NCI-H187 (cell line): ENCODE results near the gene APOD.
"Not testable (repeated sequence)": the region's sequence is repeated elsewhere in the genome, so short reads cannot be mapped to it uniquely, and the experiment has no call there.

Source experiments
- DNase-seq, 2 experiments: peaks; one replicate each; lab custom pipeline; 2025; lab: John Stamatoyannopoulos, UW

Gene APOD

GRCh38 chr3:195617784-195618659 lies 34.3 kb upstream of the APOD start:
- DNase-seq = not testable (repeated sequence)

DNA sequence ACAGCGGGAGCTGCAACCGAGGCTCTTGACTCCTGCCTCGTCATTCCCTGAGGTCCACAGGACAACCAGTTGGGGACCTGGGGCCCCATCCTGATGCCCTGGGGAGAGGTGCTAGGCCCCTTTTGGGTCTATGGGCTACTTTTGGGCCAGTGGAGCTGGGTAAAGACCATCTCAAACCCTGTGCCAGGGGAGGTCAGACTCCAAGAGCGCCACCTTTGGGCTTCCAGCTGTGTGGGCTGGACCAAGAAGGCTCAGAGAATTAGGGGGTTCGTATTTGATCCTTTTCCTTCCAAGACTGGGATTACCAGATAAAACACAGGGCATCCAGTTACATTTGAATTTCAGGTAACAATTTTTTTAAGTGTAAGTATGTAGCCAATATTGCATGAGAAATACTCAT lies 33.4 kb upstream of the APOD start:
- DNase-seq = not testable (repeated sequence)

GRCh38 chr3:195616681-195617080 lies 32.9 kb upstream of the APOD start:
- no peak for DNase-seq

GRCh38 chr3:195615952-195616537 lies 32.3 kb upstream of the APOD start:
- DNase-seq = not testable (repeated sequence)

DNA sequence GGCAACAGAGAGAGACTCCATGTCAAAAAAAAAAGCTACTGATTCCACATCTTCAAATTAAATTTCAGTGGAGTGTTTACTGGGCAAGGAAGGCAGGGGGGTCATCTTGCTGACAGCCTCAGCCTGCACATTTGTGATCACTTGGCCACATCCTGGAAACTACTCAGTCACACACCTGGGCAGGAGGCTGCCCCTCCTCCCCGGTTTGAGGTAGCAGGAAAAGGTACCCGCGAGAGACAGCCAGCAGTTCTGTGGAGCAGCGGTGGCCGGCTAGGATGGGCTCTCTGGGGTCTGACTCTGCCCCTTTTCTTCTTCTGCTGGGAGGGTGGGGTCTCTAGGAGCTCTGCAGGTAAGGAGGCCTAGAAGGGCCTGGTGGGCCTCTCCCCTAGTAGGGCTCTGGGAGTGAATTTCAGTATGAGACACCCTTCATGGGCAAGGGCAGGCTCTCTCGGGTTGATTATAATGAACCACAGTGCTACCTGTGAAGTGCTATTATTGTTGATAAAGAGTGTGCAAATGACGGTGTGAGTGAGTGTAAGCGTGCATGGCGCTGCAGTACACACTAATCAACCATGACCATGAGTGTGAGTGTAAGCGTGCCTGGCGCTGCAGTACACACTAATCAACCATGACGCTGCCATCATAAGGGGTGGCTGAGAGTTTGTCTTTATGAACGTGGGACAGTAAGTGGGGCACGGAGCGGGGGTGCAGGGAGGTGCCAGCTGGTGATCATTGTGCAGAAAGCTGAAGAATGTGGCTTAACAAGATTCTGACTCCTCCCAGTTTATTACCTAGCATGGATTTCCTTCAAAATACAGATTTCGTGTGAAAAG lies 31.1 kb upstream of the APOD start:
- not testable (repeated sequence) for DNase-seq

GRCh38 chr3:195613468-195614069 lies 29.8 kb upstream of the APOD start:
- no peak for DNase-seq

GRCh38 chr3:195612075-195612800 lies 28.5 kb upstream of the APOD start:
- DNase-seq = no peak

- DNase-seq = no peak
These were observed 25.5 kb upstream of the APOD start for GRCh38 chr3:195609229-195609628.

GRCh38 chr3:195601785-195602184 lies 18.0 kb upstream of the APOD start:
- DNase-seq = not testable (repeated sequence)

DNA sequence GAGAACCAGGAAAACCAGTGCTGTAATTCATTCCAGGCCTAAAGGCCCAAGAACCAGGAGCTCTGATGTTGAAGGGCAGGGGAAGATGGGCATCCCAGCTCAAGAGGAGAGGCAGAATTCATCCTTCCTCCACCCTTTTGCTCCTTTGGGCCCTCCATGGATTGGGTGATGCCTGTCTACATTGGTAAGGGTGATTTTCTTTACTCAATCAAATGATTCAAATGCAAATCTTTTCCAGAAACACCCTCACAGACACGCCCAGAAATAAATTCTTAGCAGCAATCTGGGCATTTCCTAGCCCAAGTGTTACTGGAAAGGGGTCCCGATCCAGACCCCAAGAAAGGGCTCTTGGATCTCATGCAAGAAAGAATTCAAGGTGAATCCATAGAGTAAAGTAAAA lies 17.6 kb upstream of the APOD start:
- no peak for DNase-seq

DNA sequence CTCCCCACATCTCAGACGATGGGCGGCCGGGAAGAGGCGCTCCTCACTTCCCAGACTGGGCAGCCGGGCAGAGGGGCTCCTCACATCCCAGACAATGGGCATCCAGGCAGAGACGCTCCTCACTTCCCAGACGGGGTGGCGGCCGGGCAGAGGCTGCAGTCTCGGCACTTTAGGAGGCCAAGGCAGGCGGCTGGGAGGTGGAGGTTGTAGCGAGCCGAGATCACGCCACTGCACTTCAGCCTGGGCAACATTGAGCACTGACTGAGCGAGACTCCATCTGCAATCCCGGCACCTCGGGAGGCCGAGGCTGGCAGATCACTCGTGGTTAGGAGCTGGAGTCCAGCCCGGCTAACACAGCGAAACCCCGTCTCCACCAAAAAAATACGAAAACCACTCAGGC lies 16.2 kb upstream of the APOD start:
- DNase-seq = not testable (repeated sequence)

GRCh38 chr3:195599516-195599915 lies 15.8 kb upstream of the APOD start:
- not testable (repeated sequence) for DNase-seq

GRCh38 chr3:195597848-195598247 lies 14.1 kb upstream of the APOD start:
- DNase-seq = no peak

DNA sequence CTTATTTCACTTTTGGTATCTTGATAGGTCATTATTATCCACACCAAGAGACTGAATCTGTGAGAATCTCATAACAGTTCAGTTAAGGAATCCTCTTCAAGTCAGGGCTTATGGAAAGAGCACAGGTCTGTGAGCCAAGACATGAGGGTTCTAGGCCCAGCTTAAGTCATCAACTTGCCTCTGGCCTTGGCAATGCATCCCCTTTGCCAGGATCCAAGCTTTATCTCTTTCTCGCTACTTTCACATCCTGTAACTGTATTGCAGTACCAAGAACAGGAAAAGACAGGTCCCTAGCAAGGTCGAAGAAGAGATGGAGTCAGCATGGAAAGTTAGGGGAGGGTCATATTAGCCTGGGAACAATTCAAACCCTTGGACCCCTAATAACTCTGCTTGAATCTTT lies 13.5 kb upstream of the APOD start:
- no peak for DNase-seq

- DNase-seq = no peak
These were observed 13.0 kb upstream of the APOD start for GRCh38 chr3:195596765-195597171.

- DNase-seq = no peak
These were observed 12.2 kb upstream of the APOD start for GRCh38 chr3:195595785-195596531.

GRCh38 chr3:195591852-195592251 lies 8.1 kb upstream of the APOD start:
- DNase-seq = no peak

- no peak for DNase-seq
These were observed 7.5 kb upstream of the APOD start for GRCh38 chr3:195591220-195591619.

GRCh38 chr3:195590381-195590780 lies 6.6 kb upstream of the APOD start:
- not testable (repeated sequence) for DNase-seq

DNA sequence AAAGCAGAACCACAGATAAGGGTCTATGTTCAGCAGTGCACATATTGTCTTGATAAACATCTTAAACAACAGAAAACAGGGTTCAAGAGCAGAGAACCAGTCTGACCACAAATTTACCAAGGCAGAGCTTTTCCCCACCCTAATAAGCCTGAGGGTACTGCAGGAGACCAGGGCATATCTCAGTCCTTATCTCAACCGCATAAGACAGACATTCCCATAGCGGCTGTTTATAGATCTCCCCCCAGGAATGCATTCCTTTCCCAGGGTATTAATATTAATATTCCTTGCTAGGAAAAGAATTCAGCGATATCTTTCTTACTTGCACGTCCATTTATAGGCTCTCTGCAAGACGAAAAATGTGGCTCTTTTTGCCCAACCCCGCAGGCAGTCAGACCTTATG lies 6.1 kb upstream of the APOD start:
- not testable (repeated sequence) for DNase-seq

DNA sequence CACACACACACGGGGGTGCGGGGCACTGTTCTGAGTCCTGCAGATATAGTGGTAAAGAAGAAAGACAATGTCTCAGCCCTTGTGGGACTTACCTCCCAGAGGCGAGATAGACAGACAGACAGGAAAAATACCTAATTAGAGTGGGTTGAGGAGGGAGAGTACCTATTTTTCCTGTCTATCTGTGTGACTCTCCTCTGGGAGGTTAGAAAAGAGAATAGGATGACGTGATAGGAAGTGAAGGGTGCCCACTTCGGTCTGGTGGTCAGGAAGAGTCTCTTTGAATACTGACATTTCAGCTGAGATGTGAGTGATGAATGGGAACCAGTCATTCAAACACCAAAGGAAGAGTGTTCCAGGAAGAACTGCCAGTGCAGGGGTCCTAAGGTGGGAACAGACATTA lies 4.1 kb upstream of the APOD start:
- no peak for DNase-seq
